Activated CD8-positive, alpha-beta memory T cell treated with anti-CD3 and anti-CD28 coated beads, Interleukin-2, amount 50 U/mL, for 24 hours (primary cell): ENCODE results near the gene CYTIP.

Experiments used
- DNase-seq: peaks from one replicate; pipeline ENCODE4 v3.0.0-alpha.2; 2020; ENCODE audit errors: extremely low read depth

The CYTIP gene

GRCh38 chr2:157463002-157463401 lies 19.1 kb upstream of the CYTIP start:
- DNase-seq = no peak

GRCh38 chr2:157460897-157461296 lies 17.0 kb upstream of the CYTIP start:
- no peak for DNase-seq

GRCh38 chr2:157460384-157460837 lies 16.5 kb upstream of the CYTIP start:
- DNase-seq = no peak

- DNase-seq = no peak
Observed at GRCh38 chr2:157459486-157459885, 15.6 kb upstream of the CYTIP start.

GRCh38 chr2:157447741-157448140 lies 3.9 kb upstream of the CYTIP start:
- DNase-seq = no peak

GRCh38 chr2:157447031-157447430 lies 3.1 kb upstream of the CYTIP start:
- no peak for DNase-seq

GRCh38 chr2:157444641-157445040 lies 752 bp upstream of the CYTIP start:
- no peak for DNase-seq

GRCh38 chr2:157443090-157443489 lies 799 bp downstream of the CYTIP start:
- DNase-seq = no peak

GRCh38 chr2:157442636-157443035 lies 1.3 kb downstream of the CYTIP start:
- DNase-seq = no peak

GRCh38 chr2:157442191-157442590 lies 1.7 kb downstream of the CYTIP start:
- no peak for DNase-seq

GRCh38 chr2:157441072-157441454 lies 2.8 kb downstream of the CYTIP start:
- DNase-seq = no peak

GRCh38 chr2:157440404-157441071 lies 3.4 kb downstream of the CYTIP start:
- no peak for DNase-seq

GRCh38 chr2:157439824-157440186 lies 4.1 kb downstream of the CYTIP start:
- DNase-seq = no peak

GRCh38 chr2:157438863-157439823 lies 4.7 kb downstream of the CYTIP start:
- no peak for DNase-seq

- no peak for DNase-seq
Observed at GRCh38 chr2:157433394-157433793, 10.5 kb downstream of the CYTIP start.

GRCh38 chr2:157432475-157433106 lies 11.3 kb downstream of the CYTIP start:
- DNase-seq = no peak

GRCh38 chr2:157431176-157431575 lies 12.7 kb downstream of the CYTIP start:
- DNase-seq = no peak

- DNase-seq = no peak
Observed at GRCh38 chr2:157428500-157429175, 15.3 kb downstream of the CYTIP start.

GRCh38 chr2:157427922-157428303 lies 16.0 kb downstream of the CYTIP start:
- no peak for DNase-seq

- DNase-seq = no peak
Observed at GRCh38 chr2:157427003-157427921, 16.6 kb downstream of the CYTIP start.

- DNase-seq = no peak
Observed at GRCh38 chr2:157426477-157426994, 17.4 kb downstream of the CYTIP start.
